NOMO-1 treated with dmso at 0.1 percent for 144 hours (cell line): ENCODE measurements around the gene RAB6D.
"Not testable (repeated sequence)": the region's sequence is repeated elsewhere in the genome, so short reads cannot be mapped to it uniquely, and the experiment has no call there.

ENCODE experiments used
- DNase-seq: peaks from one replicate; lab custom pipeline; 2025; ENCODE audit not compliant: unreplicated experiment; lab: John Stamatoyannopoulos, UW

Gene RAB6D

GRCh38 chr2:131367352-131367751 lies 3.4 kb upstream of the RAB6D start:
- no peak for DNase-seq

DNA sequence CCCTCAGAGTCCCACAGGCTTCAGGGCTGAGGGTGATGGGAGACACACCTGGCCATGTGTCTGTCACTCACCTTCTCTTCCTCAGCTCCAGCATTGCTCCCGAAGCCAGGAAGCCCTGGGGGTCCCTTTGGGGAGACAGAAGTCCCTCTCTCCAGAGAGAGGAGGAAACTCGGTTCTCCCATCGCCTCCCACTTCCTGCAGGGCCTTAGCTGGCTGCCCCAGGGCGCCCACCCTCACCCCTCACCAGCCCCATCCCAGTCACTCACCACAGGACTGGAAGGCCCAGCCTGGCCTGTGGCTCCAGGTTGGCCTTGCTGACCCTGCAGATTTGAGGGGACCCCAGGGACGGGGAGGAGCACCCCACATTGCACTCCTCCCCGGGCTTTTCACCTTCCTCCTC lies 2.7 kb upstream of the RAB6D start:
- no peak for DNase-seq

- no peak for DNase-seq
These were observed 1.5 kb upstream of the RAB6D start for GRCh38 chr2:131365452-131365851.

DNA sequence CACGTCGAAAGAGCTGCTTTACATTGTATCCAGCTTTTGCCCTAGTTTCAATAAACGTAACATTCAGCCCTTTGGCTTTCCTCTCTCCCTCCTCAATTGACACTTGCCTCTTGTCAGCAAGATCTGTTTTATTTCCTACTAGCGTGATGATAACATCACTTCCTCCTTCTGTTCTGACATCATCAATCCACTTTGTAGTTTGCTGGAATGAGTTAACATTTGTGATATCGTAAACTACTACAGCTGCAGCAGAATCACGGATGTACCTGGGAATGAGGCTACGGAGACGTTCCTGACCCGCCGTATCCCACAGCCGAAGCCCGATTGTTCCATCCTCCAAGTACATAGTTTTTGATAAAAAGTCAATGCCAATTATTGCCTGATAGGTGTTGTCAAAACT lies 755 bp downstream of the RAB6D start:
- DNase-seq = not testable (repeated sequence)

DNA sequence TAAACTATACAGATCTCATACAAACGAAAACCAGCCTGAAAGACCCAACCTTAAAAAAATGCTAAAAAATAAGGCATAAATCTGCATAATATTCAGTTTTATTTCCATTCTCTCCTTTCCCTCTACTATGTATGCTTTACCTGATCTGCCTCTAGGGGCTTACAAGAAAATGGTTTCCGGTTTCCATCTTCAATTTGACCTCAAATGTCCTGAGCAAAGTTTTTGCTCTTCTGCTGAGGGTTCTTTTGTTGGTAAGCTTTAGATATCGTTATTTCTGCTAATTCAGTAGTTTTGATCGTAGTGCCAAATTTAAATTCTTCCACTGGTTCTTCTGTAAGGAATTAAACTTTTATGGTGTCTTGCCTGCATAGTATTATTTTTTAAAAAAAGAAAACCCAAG lies 2.2 kb downstream of the RAB6D start:
- not testable (repeated sequence) for DNase-seq

GRCh38 chr2:131353167-131353697 lies 10.7 kb downstream of the RAB6D start:
- not testable (repeated sequence) for DNase-seq

DNA sequence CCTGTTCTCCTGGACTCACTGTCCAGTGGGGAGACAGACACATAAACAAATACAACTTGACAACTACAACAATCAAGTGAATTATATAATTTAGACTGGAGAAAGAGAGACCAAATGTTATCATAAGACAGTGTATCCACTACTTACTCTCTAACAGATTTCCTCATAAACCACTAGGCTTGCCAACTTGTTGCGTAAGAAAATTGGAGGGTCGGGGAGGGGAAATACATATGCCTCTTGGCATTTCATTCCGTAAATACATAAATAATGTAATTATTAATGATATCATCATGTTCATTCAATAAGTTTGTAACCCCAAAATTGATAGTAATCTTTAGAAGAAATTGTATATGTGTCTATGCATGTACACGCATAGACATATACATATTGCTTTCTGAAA lies 14.9 kb downstream of the RAB6D start:
- no peak for DNase-seq

GRCh38 chr2:131347035-131347434 lies 16.9 kb downstream of the RAB6D start:
- DNase-seq = not testable (repeated sequence)

GRCh38 chr2:131339307-131339706 lies 24.7 kb downstream of the RAB6D start:
- not testable (repeated sequence) for DNase-seq

GRCh38 chr2:131335319-131335718 lies 28.6 kb downstream of the RAB6D start:
- DNase-seq = not testable (repeated sequence)

DNA sequence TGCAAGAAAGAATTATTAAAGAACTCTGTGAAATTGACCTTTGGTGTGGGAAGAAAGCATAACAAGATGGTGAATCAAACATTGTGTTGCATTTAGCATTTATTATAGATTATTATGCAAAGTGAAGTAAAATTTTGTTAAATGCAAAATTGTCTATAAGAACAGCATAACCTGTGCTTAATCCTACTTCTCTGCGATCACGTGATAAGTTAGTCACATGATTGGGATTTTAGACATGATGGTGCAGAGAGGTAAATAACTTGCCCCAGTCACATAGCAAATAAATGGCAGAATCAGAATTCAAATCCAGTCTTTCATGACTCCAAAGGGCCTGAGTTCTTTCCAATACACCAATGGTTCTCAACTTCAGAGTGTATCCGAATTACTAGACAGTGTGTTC lies 31.3 kb downstream of the RAB6D start:
- DNase-seq = not testable (repeated sequence)

GRCh38 chr2:131331000-131331399 lies 33.0 kb downstream of the RAB6D start:
- not testable (repeated sequence) for DNase-seq

GRCh38 chr2:131322209-131322608 lies 41.8 kb downstream of the RAB6D start:
- DNase-seq = no peak

DNA sequence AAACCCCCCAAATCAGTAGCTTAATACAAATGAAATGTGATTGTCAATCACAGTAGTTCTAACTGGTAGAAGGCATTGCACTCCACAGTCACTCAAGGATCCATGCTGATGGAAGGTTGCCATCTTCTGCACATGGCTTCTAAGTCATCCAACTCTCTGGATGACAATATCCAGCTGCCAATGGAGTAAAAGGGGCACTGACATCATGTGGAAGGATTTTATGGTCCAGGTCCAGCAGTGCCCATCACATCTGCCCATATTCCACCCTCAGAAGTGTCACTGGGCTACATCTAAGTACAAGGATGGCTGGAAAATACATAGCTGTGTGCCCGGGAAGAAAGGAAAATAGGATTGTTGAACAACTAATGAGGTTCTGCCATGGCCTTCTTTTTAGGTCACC lies 42.6 kb downstream of the RAB6D start:
- not testable (repeated sequence) for DNase-seq

DNA sequence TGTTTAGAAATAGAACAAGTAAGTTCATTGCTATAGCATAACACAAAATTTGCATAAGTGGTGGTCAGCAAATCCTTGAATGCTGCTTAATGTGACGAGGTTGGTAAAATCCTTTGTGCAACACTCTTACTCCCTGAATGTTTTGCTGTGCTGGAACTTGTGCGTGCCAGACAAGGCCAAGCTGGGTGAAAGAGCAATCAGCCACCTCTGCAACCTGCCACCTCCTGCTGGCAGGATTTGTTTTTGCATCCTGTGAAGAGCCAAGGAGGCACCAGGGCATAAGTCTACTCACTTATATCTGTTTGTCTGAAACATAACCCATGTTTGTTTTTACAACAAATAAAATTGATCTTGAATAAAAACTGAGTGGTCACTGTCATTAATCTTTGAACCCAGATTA lies 53.0 kb downstream of the RAB6D start:
- not testable (repeated sequence) for DNase-seq
